OCI-M2 (cell line): ENCODE data around the gene ADM5.
"Not testable (repeated sequence)": the region's sequence is repeated elsewhere in the genome, so short reads cannot be mapped to it uniquely, and the experiment has no call there.

ENCODE experiments used
- DNase-seq: peaks from one replicate; lab custom pipeline; 2025; ENCODE audit not compliant: unreplicated experiment; lab: John Stamatoyannopoulos, UW

Gene ADM5

DNA sequence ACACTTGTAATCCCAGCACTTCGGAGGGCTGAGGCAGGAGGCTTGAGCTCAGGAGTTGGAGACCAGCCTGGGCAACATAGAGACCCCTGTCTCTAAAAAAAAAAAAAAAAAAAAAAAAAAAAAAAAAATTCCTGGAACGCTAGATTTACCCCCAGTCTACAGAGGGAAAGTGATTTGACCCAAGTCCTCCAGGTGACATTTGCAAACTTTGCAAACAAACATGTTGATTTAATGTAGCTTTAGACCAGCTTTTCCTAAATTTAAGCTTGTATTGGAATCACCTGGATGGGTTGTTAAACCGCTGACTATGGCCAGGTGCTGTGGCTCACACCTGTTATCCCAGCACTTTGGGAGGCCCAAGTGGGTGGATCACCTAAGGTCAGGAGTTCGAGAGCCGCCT is 10.0 kb downstream of the ADM5 start:
- DNase-seq = no peak

DNA sequence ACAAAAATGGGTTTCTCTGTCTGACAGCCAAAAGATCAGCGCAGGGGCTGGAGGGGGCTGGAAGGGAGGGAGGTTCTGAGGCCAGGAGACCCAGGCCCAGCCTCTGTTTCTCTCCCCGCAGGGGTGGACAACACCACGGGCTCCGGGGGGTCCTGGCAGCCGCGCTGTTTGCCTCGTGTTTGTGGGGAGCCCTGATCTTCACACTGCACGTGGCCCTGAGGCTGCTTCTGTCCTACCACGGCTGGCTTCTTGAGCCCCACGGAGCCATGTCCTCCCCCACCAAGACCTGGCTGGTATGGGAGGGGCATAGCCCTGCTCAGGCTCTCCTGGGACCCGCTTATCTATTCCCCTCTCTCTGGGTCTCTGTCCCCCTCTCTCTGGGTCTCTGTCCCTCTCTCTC is 11.2 kb downstream of the ADM5 start:
- DNase-seq = no peak

DNA sequence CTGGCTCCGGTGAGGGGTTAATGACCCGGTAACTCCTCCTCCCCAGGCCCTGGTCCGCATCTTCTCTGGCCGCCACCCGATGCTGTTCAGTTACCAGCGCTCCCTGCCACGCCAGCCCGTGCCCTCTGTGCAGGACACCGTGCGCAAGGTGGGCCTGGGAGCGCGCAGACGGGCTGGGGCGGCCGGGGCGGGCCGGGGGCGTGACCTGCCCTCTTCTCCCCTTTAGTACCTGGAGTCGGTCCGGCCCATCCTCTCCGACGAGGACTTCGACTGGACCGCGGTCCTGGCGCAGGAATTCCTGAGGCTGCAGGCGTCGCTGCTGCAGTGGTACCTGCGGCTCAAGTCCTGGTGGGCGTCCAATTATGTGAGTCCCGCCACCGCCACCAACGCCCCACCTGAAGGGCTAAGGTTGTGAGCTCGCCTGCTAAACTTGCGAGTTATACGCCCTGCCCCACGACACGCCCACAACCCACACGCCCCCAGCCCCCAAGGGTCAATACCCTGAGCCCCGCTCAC is 11.9 kb downstream of the ADM5 start:
- DNase-seq = no peak

DNA sequence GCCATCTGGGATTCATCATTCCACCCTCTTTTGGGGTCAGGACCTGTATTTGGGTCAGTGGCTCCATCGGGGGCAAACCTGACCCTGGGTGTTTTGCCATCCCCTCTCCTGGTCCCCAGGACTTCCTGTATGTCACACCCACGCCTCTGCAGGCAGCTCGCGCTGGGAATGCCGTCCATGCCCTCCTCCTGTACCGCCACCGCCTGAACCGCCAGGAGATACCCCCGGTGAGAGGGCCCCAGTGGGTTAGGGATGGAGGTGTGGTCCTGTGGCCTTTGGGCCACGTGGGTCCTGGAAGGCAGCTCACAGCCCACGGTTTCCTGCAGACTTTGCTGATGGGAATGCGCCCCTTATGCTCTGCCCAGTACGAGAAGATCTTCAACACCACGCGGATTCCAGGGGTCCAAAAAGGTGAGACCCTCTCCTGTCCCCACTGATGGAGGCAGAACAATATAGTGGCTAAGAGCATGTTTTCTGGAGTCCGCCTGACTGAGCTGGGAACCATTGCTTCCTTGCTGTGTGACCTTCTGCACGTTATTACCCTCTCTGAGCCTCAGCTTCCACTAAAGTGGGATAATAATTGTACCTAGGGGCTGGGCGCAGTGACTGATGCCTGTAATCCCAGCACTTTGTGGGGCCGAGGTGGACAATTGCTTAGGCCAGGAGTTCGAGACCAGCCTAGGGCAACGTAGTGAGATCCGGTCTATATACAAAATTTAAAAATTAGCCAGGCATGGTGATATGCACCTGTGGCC is 15.7 kb downstream of the ADM5 start:
- DNase-seq = no peak

DNA sequence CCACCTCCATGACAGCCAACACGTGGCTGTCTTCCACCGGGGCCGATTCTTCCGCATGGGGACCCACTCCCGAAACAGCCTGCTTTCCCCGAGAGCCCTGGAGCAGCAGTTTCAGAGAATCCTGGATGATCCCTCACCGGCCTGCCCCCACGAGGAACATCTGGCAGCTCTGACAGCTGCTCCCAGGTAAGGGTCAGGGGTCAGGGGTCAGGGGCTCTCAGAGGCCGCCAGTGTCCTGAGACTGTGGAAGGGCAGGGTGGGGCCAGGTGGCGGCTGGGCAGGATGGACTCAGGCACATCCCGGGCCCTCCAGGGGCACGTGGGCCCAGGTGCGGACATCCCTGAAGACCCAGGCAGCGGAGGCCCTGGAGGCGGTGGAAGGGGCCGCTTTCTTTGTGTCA is 16.5 kb downstream of the ADM5 start:
- DNase-seq = no peak

DNA sequence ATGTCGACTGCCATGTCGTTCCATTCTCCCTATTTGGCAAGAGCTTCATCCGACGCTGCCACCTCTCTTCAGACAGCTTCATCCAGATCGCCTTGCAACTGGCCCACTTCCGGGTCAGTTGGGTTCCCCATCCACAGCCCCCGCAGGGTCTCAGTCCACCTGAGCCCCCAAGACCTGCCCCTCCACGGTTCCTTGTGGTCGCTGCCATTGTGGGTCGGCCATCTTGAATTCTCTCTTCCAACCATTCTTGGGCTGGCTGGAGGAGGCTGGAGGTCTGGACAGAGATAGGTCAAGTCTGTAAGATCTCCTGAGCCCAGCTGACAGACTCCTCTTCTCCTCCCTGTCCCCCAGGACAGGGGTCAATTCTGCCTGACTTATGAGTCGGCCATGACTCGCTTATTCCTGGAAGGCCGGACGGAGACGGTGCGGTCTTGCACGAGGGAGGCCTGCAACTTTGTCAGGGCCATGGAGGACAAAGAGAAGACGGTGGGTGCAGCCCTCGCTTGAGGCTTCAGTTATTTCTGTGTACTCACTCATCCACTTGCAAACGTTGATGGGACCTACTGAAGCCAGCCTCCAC is 21.1 kb downstream of the ADM5 start:
- DNase-seq = no peak

DNA sequence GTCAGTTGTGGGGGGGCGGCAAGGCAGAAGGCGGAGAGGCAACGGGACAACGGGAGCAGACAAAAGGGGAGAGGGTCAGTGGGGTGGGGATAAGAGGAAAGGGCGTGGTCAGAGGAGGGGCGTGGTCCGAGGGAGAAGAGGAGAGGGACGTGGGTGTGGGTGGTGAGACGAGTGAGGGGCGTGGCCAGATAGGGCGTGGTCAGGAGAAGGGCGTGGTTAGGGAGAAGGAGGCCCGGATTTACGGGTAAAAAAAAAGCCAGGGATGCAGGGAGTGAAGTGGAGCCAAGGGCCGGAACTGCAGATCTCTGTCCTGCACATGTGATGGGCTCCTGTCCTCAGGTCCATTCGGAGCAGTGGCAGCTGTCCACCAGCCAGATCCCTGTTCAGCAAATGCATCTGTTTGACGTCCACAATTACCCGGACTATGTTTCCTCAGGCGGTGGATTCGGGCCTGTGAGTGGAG is 23.0 kb downstream of the ADM5 start:
- no peak for DNase-seq

DNA sequence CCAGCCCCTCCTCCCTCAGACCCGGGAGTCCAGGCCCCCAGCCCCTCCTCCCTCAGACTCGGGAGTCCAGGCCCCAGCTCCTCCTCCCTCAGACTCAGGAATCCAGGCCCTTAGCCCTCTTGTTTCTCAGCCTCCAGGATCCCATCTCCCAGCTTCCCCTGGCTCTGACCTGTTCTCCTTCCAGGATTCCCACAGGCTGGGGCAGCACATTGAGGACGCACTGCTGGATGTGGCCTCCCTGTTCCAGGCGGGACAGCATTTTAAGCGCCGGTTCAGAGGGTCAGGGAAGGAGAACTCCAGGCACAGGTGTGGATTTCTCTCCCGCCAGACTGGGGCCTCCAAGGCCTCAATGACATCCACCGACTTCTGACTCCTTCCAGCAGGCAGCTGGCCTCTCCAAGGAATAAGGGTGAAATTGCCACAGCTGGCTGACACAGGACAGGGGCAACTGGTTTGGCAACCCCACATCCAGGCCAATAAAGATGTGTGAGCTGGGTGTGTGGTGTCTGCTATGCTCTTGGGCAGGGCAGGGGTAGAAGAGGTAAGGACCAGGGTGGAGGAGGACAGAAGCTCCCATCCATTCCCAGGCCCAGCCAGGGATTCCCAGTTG is 23.9 kb downstream of the ADM5 start:
- no peak for DNase-seq

DNA sequence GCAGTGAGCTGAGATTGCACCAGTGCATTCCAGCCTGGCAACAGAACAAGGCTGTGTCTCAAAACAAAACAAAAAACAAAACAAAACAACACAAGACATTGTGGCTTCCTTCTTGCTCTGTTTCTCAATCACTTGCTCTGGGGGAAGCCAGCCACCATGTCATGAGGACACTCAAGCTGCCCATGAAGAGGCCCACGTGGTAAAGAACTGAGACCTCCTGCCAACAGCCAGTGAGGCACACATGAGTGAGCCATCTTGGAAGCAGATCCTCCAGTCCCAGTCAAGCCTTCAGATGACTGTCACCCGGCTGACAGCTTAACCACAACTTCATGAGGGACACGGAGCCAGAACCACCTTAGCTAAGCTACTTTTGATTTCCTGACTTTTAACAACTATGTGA is 26.8 kb downstream of the ADM5 start:
- no peak for DNase-seq

DNA sequence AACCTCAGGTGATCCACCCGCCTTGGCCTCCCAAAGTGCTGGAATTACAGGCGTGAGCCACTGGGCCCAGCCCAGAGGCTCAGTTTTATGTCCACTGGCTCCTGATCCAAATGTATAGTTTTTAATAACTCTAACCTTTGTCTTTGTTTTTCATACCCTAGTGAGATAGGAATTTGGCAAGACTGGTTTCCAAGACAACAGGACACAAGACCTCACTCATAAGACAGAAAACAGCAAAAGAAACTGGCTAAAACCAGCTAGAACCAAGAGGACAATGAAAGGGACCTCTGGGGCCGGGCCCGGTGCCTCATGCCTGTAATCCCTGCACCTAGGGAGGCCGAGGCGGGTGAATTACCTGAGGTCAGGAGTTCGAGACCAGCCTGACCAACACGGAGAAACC is 29.1 kb downstream of the ADM5 start:
- DNase-seq = no peak

GRCh38 chr19:49718991-49719390 is 29.6 kb downstream of the ADM5 start:
- DNase-seq = no peak

GRCh38 chr19:49719420-49719819 is 30.0 kb downstream of the ADM5 start:
- DNase-seq = not testable (repeated sequence)

DNA sequence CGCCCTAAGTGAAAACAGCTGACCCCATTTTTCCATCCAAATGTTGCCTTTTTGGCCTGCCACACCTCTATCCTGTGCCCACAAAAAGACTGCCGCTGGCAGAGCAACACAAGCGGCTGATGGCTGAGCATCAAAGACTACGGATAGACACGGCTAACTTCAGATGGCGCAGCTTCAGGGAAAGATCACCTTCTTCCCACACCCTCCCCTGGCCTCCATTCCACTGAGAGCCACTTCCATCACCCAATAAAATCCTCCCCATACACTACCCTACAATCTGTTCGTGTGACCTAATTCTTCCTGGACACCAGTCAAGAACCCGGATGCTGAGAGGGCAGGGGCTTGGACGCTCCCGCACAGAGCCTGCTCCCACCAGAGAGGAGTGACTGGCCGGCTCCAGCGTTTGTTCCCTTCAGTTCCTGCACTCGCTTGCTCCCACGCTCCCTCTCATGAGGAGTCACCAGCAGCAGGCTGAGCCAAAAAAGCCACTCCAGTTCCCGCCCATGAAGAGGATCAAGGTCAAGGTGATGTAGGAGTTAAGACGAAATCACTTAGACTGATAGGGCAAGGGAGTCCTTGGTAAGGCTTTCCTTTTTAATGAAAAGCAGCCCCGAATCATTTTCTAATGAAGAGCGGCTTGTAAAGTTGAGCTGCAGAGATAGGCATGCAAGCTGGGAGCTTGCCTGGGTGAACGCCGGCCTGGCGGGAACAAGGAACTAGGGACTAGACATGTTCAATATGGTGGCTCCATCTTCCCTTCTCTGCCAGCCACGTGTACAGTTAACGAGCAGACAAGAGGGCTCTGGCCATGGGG is 38.0 kb downstream of the ADM5 start:
- no peak for DNase-seq

DNA sequence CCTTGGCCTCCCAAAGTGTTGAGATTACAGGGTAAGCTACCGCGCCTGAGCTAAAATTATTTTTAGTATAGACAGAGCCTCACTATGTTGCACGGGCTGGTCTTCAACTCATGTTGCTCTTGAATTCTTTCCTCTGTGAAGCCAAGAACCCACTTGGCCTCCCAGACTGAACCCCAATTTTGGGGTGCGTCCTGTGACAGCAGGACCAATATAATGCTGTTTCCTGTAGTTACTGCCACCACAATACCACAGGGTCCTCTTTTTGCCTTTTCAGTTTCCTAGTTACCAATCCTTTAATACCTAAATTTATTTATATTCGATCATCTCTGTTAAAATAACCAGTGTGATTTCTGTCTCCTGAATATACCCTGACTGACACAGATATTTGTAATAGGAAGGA is 40.8 kb downstream of the ADM5 start:
- DNase-seq = no peak

DNA sequence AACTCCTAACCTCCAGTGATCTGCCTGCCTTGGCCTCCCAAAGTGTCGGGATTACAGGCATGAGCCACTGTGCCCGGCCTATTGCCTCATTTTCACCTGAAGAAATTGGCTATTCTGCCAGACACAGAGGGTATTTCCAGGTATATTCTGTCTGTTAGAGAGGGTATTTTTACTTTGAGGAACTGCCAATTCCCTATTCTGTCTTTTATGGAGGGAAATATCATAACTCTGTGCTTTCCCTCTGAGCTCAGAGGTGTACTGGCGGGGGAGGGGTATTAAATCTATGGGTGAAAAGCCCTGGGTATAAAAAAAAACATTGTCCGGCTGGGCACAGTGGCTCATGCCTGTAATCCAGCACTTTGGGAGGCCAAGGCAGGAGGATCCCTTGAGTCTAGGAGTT is 48.9 kb downstream of the ADM5 start:
- no peak for DNase-seq

GRCh38 chr19:49739098-49739497 is 49.7 kb downstream of the ADM5 start:
- no peak for DNase-seq

- no peak for DNase-seq
These were observed 50.5 kb downstream of the ADM5 start for GRCh38 chr19:49739933-49740332.
